PC-3 (cell line): Measurements from ENCODE around the gene WDR36. TPM values are rescaled to one million over a fixed set of nuclear protein-coding genes. Genes with fewer than 3 reads are reported as not detected.

ENCODE experiments used
- ATAC-seq: fragments of 200-7000 bp; cut with Tn5 transposase; 2 replicates; pipeline ENCODE4 v1.9.1; 2020; ENCODE audit warnings: mild to moderate bottlenecking, moderate library complexity
- BruUV-seq: library from RNA; stranded (reverse); fragments of 400-500 nt; replicated peaks from 2 replicates; lab custom pipeline; 2021; lab: Mats Ljungman, UMichigan
- CTCF ChIA-PET: fragments of 300-600 bp; sonication (Branson Sonifier 250); formaldehyde crosslinking; loops from one replicate; lab custom pipeline; 2022; ENCODE audit warnings: antibody characterized with exemption; lab: Charles Lee
- POLR2A ChIA-PET: fragments of 300-600 bp; sonication (Branson Sonifier 250); formaldehyde crosslinking; loops from one replicate; lab custom pipeline; 2022; ENCODE audit warnings: antibody characterized with exemption; ENCODE audit not compliant: unreplicated experiment; lab: Charles Lee
- DNase-seq: peaks from one replicate; pipeline ENCODE4 v3.0.0-alpha.2; 2015
- H2AFZ ChIP-seq: fragments of 300-600 bp; sonication (generic); 2 replicates; pipeline ENCODE4 v1.6.0; 2016; ENCODE audit warnings: antibody characterized with exemption, low read length
- H3F3A ChIP-seq: fragments of 300-600 bp; sonication (generic); one replicate; pipeline ENCODE4 v1.6.0; 2017; ENCODE audit warnings: antibody characterized with exemption, low read length, control low read depth, mild to moderate bottlenecking; ENCODE audit not compliant: unreplicated experiment
- H3K27ac ChIP-seq: fragments of 300-600 bp; sonication (generic); 2 replicates; pipeline ENCODE4 v1.5.1; 2016; ENCODE audit warnings: mild to moderate bottlenecking, low read length
- H3K27me3 ChIP-seq: fragments of 300-600 bp; sonication (generic); 2 replicates; pipeline ENCODE4 v1.6.1; 2016; ENCODE audit warnings: low read length, mixed read lengths
- H3K36me3 ChIP-seq: fragments of 300-600 bp; sonication (generic); 2 replicates; pipeline ENCODE4 v1.6.1; 2016; ENCODE audit warnings: low read depth, mixed run types, low read length, mixed read lengths
- H3K4me1 ChIP-seq: fragments of 300-600 bp; sonication (generic); 2 replicates; pipeline ENCODE4 v1.5.1; 2016; ENCODE audit warnings: low read length; ENCODE audit not compliant: insufficient read depth
- H3K4me2 ChIP-seq: fragments of 300-600 bp; sonication (generic); 2 replicates; pipeline ENCODE4 v1.6.0; 2016; ENCODE audit warnings: low read length
- H3K4me3 ChIP-seq: fragments of 300-600 bp; sonication (generic); 2 replicates; pipeline ENCODE4 v1.5.1; 2016; ENCODE audit warnings: mild to moderate bottlenecking, low read length, mixed read lengths
- H3K79me2 ChIP-seq: fragments of 300-600 bp; sonication (generic); 2 replicates; pipeline ENCODE4 v1.6.1; 2017; ENCODE audit warnings: low read length, mixed read lengths
- H3K9ac ChIP-seq: fragments of 300-600 bp; sonication (generic); 2 replicates; pipeline ENCODE4 v1.6.0; 2016; ENCODE audit warnings: mild to moderate bottlenecking, low read length
- H3K9me2 ChIP-seq: fragments of 300-600 bp; sonication (generic); replicated peaks from 2 replicates; pipeline ENCODE4 v1.6.1; 2016; ENCODE audit warnings: mixed run types, low read length, mixed read lengths
- H3K9me3 ChIP-seq: fragments of 300-600 bp; sonication (generic); 2 replicates; pipeline ENCODE4 v1.6.1; 2016; ENCODE audit warnings: low read length, mixed read lengths
- H4K20me1 ChIP-seq: fragments of 300-600 bp; sonication (generic); 2 replicates; pipeline ENCODE4 v1.6.1; 2016; ENCODE audit warnings: low read length, mixed read lengths
- EZH2 ChIP-seq: fragments of 300-600 bp; sonication (generic); IDR thresholded peaks from one replicate; pipeline ENCODE4 v1.6.1; 2017; ENCODE audit warnings: antibody characterized with exemption, mild to moderate bottlenecking, low read length; ENCODE audit not compliant: unreplicated experiment
- EZH2phosphoT487 ChIP-seq: fragments of 300-600 bp; sonication (generic); IDR thresholded peaks from 2 replicates; pipeline ENCODE4 v1.6.1; 2018; ENCODE audit warnings: mild to moderate bottlenecking, antibody characterized with exemption, low read length, borderline replicate concordance
- intact Hi-C: fragments of 100-400 bp; cut with micrococcal nuclease; formaldehyde crosslinking; loops from 2 replicates; pipeline ENCODE4 v1.9.0; 2023
- total RNA-seq: library from RNA; depleted of rRNA; stranded (reverse); fragments of >200 nt; gene quantifications from 2 replicates; pipeline ENCODE4 v1.2.3, GENCODE V29; 2014
- TF ChIP-seq, protein P1 (sequence below): fragments of 300-600 bp; sonication (generic); conservative IDR thresholded peaks from 2 replicates; pipeline ENCODE4 v1.5.1; 2017; ENCODE audit warnings: antibody characterized with exemption, low read depth, mild to moderate bottlenecking, low read length

The WDR36 gene
- total RNA-seq, 1 experiment from 2014 or later = 38.2 TPM

DNA sequence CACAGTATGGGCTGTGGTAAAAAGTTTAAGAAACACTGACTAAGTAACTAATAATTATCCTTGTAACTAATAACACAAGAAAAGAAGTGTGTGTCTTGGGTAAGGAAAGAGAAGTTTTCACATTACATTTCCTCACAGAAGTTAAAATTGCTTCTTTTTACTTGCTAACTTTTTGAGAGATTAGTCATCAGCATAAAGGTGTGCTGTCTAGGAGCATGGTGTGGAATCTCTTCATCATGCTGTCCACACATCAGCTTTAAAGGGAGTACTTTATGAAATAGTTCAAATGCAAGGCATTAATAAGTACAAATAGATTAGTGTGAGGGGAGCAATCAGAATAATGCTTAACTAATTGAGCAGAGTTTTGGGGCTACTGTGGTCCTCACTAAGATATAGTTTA, 29.8 kb downstream of the WDR36 start:
- POLR2A ChIA-PET = no interaction called here
- Histone ChIP-seq H3K27me3 (no peaks in the 10 kb centered on the region), H3K9me2 (no peaks in the 10 kb centered on the region), H3K9me3 (no peaks in the 10 kb centered on the region), H3K27ac (no peak overlapping the region), H3K9ac (no peak overlapping the region), H3K79me2 (no peaks in the 10 kb centered on the region), H3K4me3 (no peak overlapping the region), H3K4me1 (no peaks in the 10 kb centered on the region), H3K36me3 (peaks cover 78% of the 10 kb centered on the region), H3K4me2 (no peak overlapping the region), H2AFZ (no peak overlapping the region), H4K20me1 (no peaks in the 10 kb centered on the region), H3F3A (no peaks in the 10 kb centered on the region)
- DNase-seq = no peak
- peak; percentile 35; the same call in 1 of the 2 replicates for ATAC-seq
- intact Hi-C loops = loop anchor here (10.0 kb wide), 1 partner anchor 367 kb away; no protein-coding TSS in a partner anchor
- TF ChIP-seq EZH2phosphoT487 = no peak
- TF ChIP-seq, protein P1, sequence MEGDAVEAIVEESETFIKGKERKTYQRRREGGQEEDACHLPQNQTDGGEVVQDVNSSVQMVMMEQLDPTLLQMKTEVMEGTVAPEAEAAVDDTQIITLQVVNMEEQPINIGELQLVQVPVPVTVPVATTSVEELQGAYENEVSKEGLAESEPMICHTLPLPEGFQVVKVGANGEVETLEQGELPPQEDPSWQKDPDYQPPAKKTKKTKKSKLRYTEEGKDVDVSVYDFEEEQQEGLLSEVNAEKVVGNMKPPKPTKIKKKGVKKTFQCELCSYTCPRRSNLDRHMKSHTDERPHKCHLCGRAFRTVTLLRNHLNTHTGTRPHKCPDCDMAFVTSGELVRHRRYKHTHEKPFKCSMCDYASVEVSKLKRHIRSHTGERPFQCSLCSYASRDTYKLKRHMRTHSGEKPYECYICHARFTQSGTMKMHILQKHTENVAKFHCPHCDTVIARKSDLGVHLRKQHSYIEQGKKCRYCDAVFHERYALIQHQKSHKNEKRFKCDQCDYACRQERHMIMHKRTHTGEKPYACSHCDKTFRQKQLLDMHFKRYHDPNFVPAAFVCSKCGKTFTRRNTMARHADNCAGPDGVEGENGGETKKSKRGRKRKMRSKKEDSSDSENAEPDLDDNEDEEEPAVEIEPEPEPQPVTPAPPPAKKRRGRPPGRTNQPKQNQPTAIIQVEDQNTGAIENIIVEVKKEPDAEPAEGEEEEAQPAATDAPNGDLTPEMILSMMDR = no peak
- CTCF ChIA-PET = no interaction called here
- BruUV-seq = no TSS peak

DNA sequence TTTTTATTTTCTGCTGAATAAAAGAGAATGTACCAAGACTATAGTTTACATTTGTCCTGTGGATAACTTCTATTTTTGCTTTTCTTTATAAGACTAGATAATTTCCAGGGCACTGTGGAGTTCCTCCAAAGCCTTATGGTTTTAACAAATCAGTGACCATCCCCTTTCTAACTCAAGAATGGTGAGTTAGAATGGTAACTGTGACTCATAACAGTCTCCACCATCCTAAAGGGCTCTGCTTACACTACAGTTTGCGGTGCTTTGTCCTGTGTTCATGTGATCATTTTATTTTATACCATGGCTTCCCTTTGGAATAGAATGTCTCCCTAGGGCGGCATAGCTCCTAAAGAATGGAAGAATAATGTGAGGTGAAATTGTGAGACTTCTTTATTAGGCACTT, 30.2 kb downstream of the WDR36 start:
- no peak overlapping the region for H3K9ac ChIP-seq
- no peak overlapping the region for H3K4me2 ChIP-seq
- CTCF ChIA-PET = no interaction called here
- no peak overlapping the region for H3K27ac ChIP-seq
- ATAC-seq (no peak), DNase-seq (no peak)
- BruUV-seq = no TSS peak
- H3K4me3 ChIP-seq = no peak overlapping the region
- peaks cover 74% of the 10 kb centered on the region for H3K36me3 ChIP-seq
- H3F3A ChIP-seq = no peaks in the 10 kb centered on the region
- H3K4me1 ChIP-seq = peaks cover 3% of the 10 kb centered on the region; the same call in 1 of the 2 replicates
- H3K79me2 ChIP-seq = no peaks in the 10 kb centered on the region
- no peaks in the 10 kb centered on the region for H4K20me1 ChIP-seq
- H3K9me2 ChIP-seq = no peaks in the 10 kb centered on the region
- H2AFZ ChIP-seq = no peak overlapping the region
- intact Hi-C loops = loop anchor here (10.0 kb wide), 1 partner anchor 368 kb away; no protein-coding TSS in a partner anchor
- POLR2A ChIA-PET = no interaction called here
- H3K27me3 ChIP-seq = no peaks in the 10 kb centered on the region
- TF ChIP-seq EZH2phosphoT487 (no peak), EZH2 (no peak)
- TF ChIP-seq, protein P1 = no peak
- H3K9me3 ChIP-seq = no peaks in the 10 kb centered on the region

DNA sequence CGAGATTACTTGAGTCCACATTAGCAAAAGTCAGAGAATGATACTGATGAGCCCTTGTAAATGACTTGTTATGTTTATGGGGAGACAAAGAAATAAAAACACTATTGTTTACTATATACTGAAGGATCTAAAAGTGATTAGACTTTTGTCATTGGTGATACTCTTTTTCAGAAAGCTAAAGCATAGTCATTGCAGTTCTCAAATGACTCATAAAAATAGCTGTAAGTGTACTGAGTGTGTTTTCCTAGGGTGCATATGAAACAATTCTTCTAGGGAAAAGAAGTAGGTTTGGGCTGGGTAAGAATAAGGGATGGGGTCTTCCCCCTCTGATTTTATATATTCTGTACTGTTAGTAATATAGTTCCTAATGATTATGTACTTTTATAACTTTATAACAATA, 32.6 kb downstream of the WDR36 start:
- ChIA-PET CTCF (no interaction called here), POLR2A (no interaction called here)
- Histone ChIP-seq H3K36me3 (peaks cover 63% of the 10 kb centered on the region), H4K20me1 (no peaks in the 10 kb centered on the region), H3K27me3 (no peaks in the 10 kb centered on the region), H3K9me2 (no peaks in the 10 kb centered on the region), H3K27ac (no peak overlapping the region), H3K79me2 (no peaks in the 10 kb centered on the region), H3K9ac (no peak overlapping the region), H3K4me2 (no peak overlapping the region), H3K9me3 (no peaks in the 10 kb centered on the region), H3K4me3 (no peak overlapping the region), H3F3A (no peaks in the 10 kb centered on the region), H2AFZ (no peak overlapping the region), H3K4me1 (peaks cover 14% of the 10 kb centered on the region)
- intact Hi-C loops = loop anchor here (10.0 kb wide), 1 partner anchor 370 kb away; no protein-coding TSS in a partner anchor
- ATAC-seq = peak; percentile 42; the same call in 1 of the 2 replicates
- TF ChIP-seq EZH2phosphoT487 (no peak), EZH2 (no peak)
- TF ChIP-seq, protein P1 = no peak
- no peak for DNase-seq
- no TSS peak for BruUV-seq
